Globus pallidus (tissue), 1 donor: Measurements from ENCODE around the gene PIGL.
A peak's percentile ranks its signal among the peaks of the same experiment; 100 is the strongest.
"Not testable (repeated sequence)": the region's sequence is repeated elsewhere in the genome, so short reads cannot be mapped to it uniquely, and the experiment has no call there.

Source experiments
- DNase-seq: peaks from one replicate; pipeline ENCODE4 v3.0.0-alpha.2; 2015; ENCODE audit warnings: low spot score

Gene PIGL

DNA sequence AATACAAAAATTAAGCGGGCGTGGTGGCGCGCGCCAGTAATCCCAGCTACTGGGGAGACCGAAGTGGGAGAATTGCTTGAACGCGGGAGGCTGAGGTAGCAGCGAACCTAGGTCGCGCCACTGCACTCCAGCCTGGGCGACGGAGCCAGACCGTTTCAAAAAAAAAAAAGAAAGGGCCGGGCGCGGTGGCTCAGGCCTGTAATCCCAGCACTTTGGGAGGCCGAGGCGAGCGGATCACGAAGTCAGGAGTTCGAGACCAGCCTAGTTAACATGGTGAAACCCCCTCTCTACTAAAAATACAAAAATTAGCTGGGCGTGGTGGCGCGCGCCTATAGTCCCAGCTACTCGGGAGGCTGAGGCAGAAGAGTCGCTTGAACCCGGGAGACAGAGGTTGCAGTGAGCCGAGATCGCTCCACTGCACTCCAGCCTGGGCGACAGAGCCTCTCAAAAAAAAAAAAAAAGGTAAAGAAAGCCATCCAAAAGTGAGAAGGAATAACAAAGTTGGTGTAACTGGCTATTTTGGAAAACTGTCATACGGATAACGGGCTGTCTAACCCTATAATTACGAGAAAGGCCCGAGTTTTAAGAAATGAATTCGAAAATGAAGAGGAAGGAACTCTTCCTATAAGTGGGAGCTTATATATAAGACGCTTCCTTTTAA, 539 bp upstream of the PIGL start:
- DNase-seq = not testable (repeated sequence)

DNA sequence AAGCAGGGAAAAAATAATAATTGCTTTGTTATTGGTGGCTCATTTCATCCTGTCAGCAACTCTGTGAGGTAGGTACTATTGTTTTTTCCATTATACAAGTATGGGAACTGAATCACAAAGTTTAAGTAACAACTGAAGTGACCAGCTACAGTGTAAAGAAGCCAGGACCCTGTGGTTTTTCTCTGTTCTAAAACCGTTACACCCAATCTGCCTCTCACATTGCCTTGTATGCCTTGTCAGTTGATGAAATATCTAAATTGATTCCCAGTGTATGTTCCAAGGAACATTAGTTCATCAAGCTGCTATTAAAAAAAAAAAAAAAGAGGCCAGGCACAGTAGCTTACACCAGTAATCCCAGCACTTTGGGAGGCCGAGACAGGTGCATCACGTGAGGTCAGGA, 5.4 kb downstream of the PIGL start:
- DNase-seq = no peak

DNA sequence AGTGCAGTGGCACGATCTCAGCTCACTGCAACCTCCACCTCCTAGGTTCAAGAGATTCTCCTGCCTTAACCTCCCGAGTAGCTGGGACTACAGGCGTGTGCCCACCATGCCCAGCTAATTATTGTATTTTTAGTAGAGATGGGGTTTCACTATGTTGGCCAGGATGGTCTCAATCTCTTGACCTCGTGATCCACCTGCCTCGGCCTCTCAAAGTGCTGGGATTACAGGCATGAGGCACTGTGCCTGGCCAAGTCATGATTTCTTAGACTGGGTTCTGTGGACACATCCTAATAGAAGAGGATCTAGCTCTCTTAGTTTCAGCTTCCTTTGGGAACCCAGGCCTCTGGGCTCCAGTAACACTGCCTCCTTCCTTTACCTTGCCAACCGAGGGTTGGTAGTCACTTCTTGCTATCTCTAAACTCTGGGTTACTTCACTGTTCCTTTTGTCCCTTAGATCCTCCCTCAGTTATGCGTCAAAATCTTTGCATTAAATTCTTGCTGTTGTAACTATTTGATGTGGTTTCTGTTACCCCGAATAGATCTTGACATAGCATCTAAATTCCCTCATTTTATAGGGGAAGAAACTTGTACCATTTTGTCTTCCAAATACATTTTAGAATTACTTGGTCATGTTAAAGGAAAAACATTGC, 13.0 kb downstream of the PIGL start:
- not testable (repeated sequence) for DNase-seq

DNA sequence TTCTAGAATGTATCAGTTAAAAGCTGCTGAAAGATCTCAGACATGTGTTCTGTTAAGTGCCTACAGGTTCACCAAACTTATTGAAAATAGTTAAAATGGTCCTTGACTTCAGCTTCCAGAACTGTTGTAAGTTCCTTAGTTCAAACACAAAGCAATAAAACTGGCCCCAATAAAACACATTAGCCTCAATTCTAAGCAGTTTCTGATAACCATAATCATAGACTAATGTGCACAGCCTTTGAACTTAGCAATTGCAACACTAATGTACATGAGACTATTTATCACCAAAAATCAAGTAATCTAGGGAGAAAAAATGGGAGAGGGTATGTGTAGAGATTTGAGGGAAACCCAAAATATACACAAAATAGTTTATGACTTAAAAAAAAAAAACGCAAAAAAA, 15.4 kb downstream of the PIGL start:
- no peak for DNase-seq

DNA sequence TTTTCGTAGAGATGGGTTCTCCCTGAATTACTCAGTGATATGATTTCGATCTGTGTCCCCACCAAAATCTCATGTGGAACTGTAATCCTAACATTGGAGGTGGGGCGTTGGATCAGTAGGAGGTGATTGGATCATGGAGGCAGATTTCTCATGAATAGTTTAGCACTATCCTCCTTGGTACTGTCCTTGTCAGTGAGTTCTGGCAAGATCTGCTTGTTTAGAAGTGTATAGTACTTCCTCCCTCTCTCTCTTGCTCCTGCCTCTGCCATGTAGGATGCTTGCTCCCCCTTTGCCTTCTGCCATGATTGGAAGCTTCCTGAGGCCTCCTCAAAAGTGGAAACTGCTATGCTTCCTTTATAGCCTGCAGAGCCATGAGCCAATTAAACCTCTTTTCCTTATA, 22.9 kb downstream of the PIGL start:
- DNase-seq = no peak

DNA sequence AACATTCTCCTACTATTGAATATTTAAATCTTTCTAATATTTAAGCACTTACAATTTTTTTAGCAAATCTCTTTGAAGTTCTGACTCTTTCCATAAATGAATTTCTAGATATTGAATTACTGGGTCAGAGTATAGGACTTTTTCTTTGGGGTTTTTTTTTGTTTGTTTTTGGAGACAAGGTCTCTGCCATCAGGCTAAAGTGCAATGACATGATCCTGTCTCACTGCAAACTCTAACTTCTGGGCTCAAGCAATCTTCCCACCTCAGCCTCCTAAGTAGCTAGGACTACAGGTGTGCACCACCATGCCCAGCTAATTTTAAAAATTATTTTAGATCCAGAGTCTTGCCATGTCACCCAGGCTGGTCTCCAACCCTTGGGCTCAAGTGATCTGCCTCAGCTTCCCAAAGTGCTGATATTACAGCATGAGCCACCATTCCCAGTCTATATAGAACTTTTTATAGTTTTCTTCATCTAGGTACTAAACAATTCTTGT, 24.9 kb downstream of the PIGL start:
- no peak for DNase-seq

DNA sequence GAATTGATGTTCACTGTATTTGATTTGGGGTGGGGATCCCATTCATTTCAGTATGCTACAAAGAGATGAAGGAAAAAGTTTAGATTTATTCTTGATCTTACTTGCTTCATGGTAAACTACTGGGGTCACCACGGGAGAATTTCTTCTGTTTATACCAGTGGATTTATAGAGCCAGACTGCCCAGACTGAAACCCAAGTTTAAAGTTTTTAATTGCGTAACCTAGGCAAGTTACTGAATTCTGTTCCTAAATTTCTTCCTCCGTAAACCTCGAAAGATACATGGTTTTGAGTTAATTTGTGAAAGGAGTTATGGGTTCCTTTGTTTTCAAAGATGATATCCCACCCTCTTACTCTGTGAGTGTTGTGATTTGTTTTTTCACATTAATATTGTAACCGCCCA, 26.4 kb downstream of the PIGL start:
- no peak for DNase-seq

DNA sequence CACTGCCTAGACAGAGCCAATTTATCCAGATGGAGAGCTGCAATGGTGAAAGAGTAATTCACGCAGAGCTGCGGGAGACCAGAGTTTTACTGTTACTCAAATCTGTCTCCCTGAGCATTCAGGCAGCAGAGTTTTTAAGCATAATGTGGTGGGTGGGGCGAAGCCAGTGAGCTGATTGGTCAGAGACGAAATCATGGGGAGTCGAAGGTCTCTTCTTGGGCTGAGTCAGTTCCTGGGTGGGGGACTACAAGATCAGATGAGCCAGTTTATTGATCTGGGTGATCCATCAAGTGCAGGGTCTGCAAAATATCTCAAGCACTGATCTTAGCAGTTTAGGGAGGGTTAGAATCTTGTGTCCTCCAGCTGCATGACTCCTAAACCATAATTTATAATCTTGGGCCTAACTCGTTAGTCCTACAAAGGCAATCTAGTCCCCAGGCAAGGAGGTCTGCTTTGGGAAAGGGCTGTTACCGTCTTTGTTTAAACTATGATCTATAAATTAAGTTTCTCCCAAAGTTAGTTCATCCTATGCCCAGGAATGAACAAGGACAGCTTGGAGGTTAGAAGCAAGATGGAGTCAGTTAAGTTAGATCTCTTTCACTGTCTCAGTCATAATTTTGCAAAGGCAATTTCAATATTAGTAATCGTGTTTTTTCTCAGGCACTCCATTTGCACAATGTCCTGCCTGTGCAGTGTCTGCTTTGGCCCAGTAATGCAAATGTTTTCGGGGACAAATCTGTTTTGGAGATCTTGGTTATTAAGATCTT, 27.0 kb downstream of the PIGL start:
- no peak for DNase-seq

DNA sequence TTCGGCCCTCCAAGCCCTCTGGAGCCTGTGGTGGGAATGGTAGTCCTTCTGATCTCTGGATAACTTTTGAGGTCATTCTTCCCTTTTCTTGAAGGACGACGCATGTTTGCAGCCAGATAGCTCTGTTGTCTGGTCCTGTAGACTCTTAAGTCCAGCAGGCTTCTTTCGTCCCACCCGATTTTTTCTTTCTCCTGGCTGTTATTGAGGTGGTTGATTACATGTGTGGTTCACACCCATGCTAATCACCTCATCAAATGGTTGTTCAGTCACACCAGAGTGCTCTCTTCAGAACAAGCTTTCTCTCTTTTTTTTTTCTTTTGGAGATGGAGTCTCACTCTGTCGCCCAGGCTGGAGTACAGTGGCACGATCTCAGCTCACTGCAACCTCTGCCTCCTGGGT, 30.6 kb downstream of the PIGL start:
- DNase-seq = no peak

DNA sequence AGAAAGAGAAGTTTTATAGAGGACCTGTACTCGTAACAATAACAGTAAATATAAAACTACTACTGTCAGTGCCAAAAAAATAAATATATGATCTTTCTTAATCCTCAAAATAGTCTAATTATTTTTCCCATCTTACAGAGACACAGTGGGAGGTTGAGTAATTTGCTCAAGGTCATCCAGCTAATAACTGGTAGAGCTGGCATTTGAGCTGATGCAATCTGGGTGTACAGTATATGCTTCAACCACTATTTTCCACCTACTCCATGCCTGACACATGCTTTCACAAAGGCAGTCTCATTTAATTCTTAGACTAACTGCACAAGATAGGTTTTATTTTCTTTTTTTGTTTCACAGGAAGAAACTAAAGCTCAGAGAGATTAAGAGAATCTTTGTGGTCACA, 33.6 kb downstream of the PIGL start:
- DNase-seq = no peak

DNA sequence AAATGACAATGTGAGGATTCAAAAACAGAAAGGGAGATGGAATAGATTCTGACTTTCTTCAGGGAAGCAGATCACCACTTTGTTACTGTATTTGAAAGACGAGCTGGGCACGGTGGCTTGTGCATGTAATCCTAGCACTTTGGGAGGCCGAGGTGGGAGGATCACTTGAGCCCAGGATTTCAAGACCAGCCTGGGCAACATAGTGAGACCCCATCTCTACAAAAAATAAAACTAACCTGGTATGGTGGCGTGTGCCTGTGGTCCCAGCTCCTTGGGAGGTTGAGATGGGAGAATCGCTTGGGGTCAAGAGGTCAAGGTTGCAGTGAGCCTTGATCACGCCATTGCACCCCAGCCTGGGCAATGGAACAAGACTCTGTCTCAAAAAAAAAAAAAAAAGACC, 34.0 kb downstream of the PIGL start:
- DNase-seq = no peak

DNA sequence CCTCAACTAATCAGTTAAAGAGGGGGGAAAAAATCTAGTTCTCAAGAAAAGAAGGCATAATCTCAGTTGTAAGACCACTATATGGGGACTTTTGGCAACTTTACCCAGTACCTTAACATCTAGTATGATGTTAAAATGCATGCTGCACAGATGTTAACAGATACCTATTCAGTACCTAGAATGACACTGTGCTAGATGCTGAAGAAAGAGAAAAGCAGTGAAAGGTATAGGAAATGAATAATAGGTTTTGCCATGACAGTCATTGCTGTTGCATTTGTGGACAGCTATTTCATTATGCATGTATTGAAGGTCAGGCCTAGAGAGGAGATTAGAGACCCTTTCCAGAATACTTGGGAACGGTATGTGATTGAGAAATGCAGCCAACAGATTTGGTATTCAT, 34.5 kb downstream of the PIGL start:
- no peak for DNase-seq

DNA sequence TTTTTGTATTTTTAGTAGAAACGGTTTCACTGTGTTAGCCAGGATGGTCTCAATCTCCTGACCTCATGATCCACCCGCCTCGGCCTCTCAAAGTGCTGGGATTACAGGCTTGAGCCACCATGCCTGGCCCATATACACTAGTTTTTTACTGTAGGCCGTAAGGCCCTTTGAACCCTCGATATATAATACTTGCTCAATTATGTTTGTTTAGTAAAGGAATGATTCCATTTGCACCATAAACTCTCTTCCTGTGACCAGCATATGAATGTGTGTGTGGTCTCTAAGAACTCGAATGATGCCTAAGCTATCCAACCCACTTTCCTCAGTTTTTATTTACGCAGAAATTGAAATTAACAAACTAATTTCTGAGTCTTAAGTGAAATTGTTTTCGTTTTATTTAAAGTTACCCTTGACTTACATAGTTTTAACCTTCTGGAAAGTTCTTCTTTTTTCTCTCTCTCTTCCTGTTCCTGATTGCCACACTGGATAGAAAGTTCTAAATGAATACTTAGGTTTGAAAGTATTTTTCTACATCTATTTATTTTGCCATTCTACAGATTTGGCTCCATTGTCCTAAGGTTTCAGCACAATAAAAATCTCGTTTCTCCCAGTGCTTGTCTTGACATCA, 37.9 kb downstream of the PIGL start:
- no peak for DNase-seq

DNA sequence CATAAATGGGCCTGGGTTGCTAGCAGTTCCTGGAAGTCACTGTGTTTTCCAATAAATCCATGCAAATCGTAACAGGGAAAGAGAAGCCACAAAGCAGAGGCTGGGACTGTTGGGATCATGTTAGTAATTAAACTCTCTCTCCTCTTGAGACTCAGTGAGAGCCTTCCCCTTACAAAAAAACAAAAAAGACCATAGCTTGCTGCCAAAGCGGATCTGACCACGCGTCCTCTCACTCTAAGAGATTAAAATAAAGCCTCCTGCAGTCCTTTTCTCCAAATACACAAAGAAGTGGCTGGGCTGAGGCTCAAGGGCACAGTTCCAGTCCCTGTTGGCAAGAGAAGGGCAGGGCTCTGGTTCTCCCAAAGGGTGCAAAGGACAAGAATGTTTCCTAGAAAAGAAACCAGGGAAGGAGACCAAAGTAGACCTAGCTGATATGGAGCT, 38.5 kb downstream of the PIGL start:
- DNase-seq = peak; percentile 76

DNA sequence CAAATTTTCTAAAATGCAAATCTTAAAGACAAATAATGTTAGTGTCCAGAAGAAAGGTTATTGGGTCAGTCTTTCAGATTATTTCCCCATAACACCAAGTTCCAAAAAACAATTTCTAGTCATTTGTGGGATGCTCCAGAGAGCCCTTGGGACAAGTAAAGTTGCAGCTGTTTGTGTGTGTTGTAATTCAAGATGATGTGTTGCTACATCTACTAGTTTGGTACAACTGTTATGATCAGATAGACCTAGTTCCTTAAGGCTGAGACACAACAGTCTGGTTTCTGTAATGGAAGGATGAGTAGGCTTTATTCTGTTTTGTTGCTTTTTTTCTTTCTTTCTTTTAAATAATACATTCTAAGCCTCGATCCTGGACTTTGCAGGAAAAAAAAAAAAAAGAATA, 41.9 kb downstream of the PIGL start:
- no peak for DNase-seq

DNA sequence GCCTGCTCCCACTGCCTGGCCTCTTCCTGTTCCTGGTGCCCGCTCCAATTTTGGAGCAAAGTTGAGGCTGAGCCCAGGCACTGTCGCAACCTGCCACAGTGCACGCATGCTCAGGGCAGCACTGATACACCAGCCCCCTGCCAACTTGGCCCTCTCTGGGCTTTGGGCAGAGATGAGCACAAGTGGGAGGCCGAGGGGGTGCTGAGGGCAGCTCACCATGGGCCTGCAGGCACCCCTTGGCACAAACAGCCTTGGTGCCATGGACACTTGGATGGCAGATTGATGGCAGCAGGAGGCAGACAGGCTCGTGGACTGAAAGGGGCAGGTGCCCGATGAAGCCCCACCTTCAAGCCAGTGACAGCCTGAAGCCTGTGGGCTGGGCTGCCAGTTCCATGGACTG, 42.9 kb downstream of the PIGL start:
- no peak for DNase-seq

DNA sequence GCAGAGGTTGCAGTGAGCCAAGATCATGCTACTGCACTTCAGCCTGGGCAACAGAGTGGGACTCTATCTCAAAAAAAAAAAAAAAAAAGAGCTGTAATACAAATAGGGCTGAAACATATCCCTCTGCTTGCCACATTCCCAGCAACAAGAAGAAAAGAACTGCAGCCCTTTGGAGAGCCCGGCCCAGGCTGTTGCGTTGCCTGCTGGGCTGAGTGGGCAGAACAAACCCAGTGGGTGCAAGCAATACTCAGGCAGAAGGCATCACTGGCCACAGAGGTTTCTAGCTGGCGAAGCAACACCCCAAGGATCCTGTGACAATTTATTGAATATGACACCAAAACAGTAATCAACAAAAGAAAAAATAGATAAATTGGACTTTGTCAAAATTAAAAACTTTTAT, 44.0 kb downstream of the PIGL start:
- DNase-seq = no peak

DNA sequence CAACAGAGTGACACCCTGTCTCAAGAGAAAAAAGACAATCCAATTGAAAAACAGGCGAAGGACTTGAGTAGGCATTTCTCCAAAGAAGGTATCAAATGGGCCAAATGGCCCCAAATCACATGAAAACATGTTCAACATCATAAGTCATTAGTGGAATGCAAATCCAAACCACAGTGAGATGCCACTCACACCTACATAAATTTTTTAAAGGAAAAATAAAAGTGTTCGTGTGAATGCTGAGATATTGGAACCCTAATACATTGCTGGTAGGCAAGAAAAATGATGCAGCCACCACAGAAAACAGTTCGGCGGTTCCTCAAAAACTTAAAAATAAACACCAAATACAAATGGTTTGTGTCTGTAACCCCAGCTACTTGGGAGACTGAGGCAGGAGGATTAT, 45.2 kb downstream of the PIGL start:
- DNase-seq = no peak

DNA sequence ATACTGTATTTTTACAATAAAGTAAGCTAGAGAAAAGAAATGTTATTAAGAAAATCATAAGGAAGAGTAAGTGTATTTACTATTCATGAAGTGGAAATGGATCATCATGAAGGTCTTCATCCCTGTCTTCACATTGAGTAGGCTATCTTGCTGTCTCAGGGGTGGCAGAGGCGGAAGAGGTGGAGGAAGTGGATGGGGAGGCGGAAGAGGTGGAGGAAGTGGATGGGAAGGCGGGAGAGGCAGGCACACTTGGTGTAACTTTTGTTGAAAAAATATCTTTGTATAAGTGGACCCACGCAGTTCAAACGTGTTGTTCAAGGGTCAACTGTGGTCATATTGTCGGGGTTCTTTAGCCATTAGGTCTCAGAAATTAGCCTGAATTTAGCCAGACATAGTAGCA, 50.2 kb downstream of the PIGL start:
- no peak for DNase-seq

DNA sequence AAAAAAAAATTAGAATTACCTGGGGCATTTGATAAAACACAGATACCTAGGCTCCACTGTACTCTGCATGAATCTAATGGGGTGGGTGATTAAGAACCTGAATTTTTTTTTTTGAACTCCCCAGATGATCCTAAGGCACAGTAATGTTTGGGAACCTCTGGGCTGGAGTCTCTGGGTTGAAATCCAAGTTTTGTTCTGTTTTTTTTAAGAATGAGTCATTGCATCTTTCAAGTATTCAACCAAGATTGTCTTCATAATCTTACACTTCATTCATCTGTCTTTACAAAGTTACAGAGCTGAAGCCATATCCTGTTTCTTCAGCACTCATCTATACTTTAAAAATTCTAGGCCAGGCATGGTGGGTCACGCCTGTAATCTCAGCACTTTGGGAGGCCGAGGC, 52.6 kb downstream of the PIGL start:
- no peak for DNase-seq

DNA sequence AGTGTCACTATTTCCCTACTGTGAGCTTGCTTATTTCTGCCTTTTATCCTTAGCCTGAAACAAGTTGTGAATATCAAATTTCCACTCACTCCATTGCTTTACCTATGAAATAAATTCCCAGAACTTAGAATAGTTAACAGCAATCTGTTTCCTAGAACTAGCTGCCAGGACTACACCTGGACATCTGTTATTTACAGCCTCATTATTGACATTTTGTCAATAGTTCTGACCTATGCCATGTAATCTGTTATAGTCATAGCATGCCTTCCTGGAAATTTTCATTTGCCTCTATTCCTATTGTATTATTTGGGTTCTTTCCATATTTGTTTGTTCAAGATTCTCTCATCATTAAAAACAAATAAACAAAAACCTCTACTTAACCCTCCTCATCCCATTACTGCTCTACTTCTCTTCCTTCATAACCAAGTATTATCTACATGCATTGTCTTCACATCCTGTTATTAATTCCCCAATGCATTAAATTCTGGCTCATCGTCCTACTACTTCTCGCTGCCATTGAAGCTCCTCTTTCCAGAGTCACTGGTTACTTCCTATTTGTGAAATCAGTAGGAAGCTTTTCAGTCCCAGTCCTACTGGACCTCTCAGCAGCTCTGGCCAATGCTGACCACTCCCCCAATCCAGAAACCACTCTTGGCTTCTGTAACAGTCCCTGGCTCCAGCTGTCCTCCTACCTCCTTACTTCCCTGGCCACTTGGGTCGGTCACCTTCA, 55.3 kb downstream of the PIGL start:
- no peak for DNase-seq

DNA sequence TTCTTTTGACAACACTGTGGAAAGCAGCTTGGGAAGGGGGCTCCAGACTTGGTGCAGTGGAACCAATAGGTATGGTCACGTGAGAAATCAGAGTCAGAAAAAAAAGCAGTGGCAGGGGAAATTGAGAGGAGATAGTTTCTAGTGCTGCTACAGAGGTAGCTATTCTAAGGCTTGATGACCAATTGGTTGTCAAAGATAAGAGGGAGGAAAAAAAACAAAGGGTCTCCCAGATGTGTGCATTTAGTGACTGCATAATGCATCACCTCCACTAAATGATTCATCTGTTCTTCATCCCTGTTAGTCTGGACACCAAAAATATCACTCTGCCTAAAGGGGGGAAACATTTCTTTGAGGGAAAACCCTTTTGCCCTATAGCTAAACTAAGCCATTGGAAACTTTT, 56.5 kb downstream of the PIGL start:
- no peak for DNase-seq
